GM19043 (cell line): ENCODE measurements around the gene TCERG1L.

ENCODE experiments used
- ATAC-seq: cut with Tn5 transposase; IDR thresholded peaks from one replicate; pipeline ENCODE4 v1.9.1; 2021; ENCODE audit warnings: low read depth; ENCODE audit not compliant: unreplicated experiment

Gene TCERG1L

GRCh38 chr10:131272897-131273451, 38.5 kb downstream of the TCERG1L start:
- ATAC-seq, result no peak

- no peak for ATAC-seq
These were observed 39.6 kb downstream of the TCERG1L start for GRCh38 chr10:131271966-131272365.

- ATAC-seq, result no peak
These were observed 40.2 kb downstream of the TCERG1L start for GRCh38 chr10:131271195-131271880.

GRCh38 chr10:131270461-131271190, 40.9 kb downstream of the TCERG1L start:
- ATAC-seq, result no peak

- no peak for ATAC-seq
These were observed 41.6 kb downstream of the TCERG1L start for GRCh38 chr10:131269776-131270460.

- no peak for ATAC-seq
These were observed 43.8 kb downstream of the TCERG1L start for GRCh38 chr10:131267814-131268095.

- ATAC-seq, result no peak
These were observed 44.3 kb downstream of the TCERG1L start for GRCh38 chr10:131266936-131267813.

- ATAC-seq, result no peak
These were observed 47.3 kb downstream of the TCERG1L start for GRCh38 chr10:131264110-131264788.

GRCh38 chr10:131261890-131262475, 49.5 kb downstream of the TCERG1L start:
- ATAC-seq, result no peak

- ATAC-seq, result no peak
These were observed 50.9 kb downstream of the TCERG1L start for GRCh38 chr10:131260452-131261211.

GRCh38 chr10:131260031-131260430, 51.5 kb downstream of the TCERG1L start:
- no peak for ATAC-seq

GRCh38 chr10:131259535-131259934, 52.0 kb downstream of the TCERG1L start:
- ATAC-seq, result no peak

GRCh38 chr10:131258256-131258655, 53.3 kb downstream of the TCERG1L start:
- ATAC-seq, result no peak

GRCh38 chr10:131257027-131257426, 54.5 kb downstream of the TCERG1L start:
- ATAC-seq, result no peak

GRCh38 chr10:131254859-131255252, 56.7 kb downstream of the TCERG1L start:
- ATAC-seq, result no peak

GRCh38 chr10:131253931-131254858, 57.3 kb downstream of the TCERG1L start:
- ATAC-seq, result no peak

- ATAC-seq, result no peak
These were observed 58.8 kb downstream of the TCERG1L start for GRCh38 chr10:131252567-131253276.
